Stomach (tissue), 4 donors: ENCODE results near the gene PLXNB3.

Experiments used
- POLR2AphosphoS5 ChIP-seq, 3 donors: sonication (generic); formaldehyde crosslinking; IDR thresholded peaks; one replicate each; pipeline ENCODE4 v1.6.1; 2016; ENCODE audit warnings: antibody characterized with exemption in 3 of 3
- TF ChIP-seq, protein P1 (sequence below), 7 experiments: fragments of 450-650 bp in 4 of 7; fragments of 200-600 bp in 3 of 7; sonication (generic) in 3 of 7; IDR thresholded peaks; one replicate each; pipeline ENCODE4 v1.5.1; 2016 to 2019; ENCODE audit warnings: antibody characterized with exemption in 7 of 7, control low read depth in 2 of 7, mild to moderate bottlenecking in 1 of 7

DNA sequence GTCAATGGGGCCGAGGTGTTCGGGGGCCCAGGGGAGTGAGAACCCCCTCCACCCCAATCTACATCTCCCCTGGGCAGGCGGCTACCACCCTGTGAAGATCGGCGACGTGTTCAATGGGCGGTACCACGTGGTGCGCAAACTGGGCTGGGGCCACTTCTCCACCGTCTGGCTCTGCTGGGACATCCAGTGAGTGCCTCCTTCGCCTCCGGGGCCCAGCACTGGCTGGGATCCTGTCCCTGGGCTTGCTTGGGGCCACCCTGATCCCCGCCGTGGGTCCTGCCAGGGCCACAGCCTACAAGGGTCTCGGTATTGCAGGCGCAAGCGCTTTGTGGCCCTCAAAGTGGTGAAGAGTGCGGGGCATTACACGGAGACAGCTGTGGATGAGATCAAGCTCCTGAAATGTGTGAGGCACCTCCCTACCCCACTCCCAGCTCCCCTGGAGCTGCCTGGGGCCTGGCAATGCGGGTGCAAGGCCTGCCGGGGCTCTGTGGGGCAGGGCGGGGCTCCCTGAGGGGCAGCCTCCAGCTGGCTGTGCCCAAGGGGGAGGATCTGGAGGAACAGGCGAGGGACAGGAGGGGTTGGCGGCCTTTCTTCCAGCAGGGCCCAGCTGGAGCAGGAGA lies 17.5 kb downstream of the PLXNB3 start:
- TF ChIP-seq, protein P1, sequence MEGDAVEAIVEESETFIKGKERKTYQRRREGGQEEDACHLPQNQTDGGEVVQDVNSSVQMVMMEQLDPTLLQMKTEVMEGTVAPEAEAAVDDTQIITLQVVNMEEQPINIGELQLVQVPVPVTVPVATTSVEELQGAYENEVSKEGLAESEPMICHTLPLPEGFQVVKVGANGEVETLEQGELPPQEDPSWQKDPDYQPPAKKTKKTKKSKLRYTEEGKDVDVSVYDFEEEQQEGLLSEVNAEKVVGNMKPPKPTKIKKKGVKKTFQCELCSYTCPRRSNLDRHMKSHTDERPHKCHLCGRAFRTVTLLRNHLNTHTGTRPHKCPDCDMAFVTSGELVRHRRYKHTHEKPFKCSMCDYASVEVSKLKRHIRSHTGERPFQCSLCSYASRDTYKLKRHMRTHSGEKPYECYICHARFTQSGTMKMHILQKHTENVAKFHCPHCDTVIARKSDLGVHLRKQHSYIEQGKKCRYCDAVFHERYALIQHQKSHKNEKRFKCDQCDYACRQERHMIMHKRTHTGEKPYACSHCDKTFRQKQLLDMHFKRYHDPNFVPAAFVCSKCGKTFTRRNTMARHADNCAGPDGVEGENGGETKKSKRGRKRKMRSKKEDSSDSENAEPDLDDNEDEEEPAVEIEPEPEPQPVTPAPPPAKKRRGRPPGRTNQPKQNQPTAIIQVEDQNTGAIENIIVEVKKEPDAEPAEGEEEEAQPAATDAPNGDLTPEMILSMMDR (IDR thresholded peaks at IDR 0.05) = no peak
- no peak for TF ChIP-seq POLR2AphosphoS5 (IDR thresholded peaks at IDR 0.05)
